MM.1S (cell line): ENCODE data around the gene PPP1R1C.

ENCODE experiments used
- DNase-seq: peaks from one replicate; pipeline ENCODE4 v3.0.0-alpha.2; 2015
- H2AFZ ChIP-seq: fragments of 300-600 bp; sonication (generic); 2 replicates; pipeline ENCODE4 v1.6.0; 2016; ENCODE audit warnings: antibody characterized with exemption, low read length
- H3F3A ChIP-seq: fragments of 300-600 bp; sonication (generic); 2 replicates; pipeline ENCODE4 v1.6.1; 2016; ENCODE audit warnings: mild to moderate bottlenecking, antibody characterized with exemption, low read length, moderate library complexity, mixed read lengths; ENCODE audit not compliant: insufficient read depth
- H3K27ac ChIP-seq: fragments of 300-600 bp; sonication (generic); 2 replicates; pipeline ENCODE4 v1.5.1; 2016; ENCODE audit warnings: mild to moderate bottlenecking, low read length
- H3K27me3 ChIP-seq: fragments of 300-600 bp; sonication (generic); replicated peaks from 2 replicates; pipeline ENCODE4 v1.6.0; 2016; ENCODE audit warnings: low read length; ENCODE audit not compliant: insufficient read depth
- H3K36me3 ChIP-seq: fragments of 300-600 bp; sonication (generic); replicated peaks from 2 replicates; pipeline ENCODE4 v1.6.1; 2016; ENCODE audit warnings: mild to moderate bottlenecking, low read length, mixed read lengths; ENCODE audit not compliant: insufficient read depth
- H3K4me1 ChIP-seq: fragments of 300-600 bp; sonication (generic); 2 replicates; pipeline ENCODE4 v1.6.1; 2016; ENCODE audit warnings: low read length, mixed read lengths
- H3K4me2 ChIP-seq: fragments of 300-600 bp; sonication (generic); 2 replicates; pipeline ENCODE4 v1.6.0; 2016; ENCODE audit warnings: low read depth, low read length
- H3K4me3 ChIP-seq: fragments of 300-600 bp; sonication (generic); 2 replicates; pipeline ENCODE4 v1.5.1; 2016; ENCODE audit warnings: low read length, mixed read lengths
- H3K79me2 ChIP-seq: fragments of 300-600 bp; sonication (generic); 2 replicates; pipeline ENCODE4 v1.6.1; 2016; ENCODE audit warnings: mixed run types, low read length, mixed read lengths
- H3K9ac ChIP-seq: fragments of 300-600 bp; sonication (generic); 2 replicates; pipeline ENCODE4 v1.6.1; 2016; ENCODE audit warnings: low read length, mixed read lengths
- H3K9me2 ChIP-seq: fragments of 300-600 bp; sonication (generic); replicated peaks from 2 replicates; pipeline ENCODE4 v1.6.1; 2016; ENCODE audit warnings: mild to moderate bottlenecking, low read length, mixed read lengths; ENCODE audit not compliant: insufficient read depth
- H3K9me3 ChIP-seq: fragments of 300-600 bp; sonication (generic); replicated peaks from 2 replicates; pipeline ENCODE4 v1.6.1; 2016; ENCODE audit warnings: mild to moderate bottlenecking, low read length, mixed read lengths; ENCODE audit not compliant: insufficient read depth
- H4K20me1 ChIP-seq: fragments of 300-600 bp; sonication (generic); 2 replicates; pipeline ENCODE4 v1.6.1; 2016; ENCODE audit warnings: mild to moderate bottlenecking, low read length, moderate library complexity, mixed read lengths; ENCODE audit not compliant: insufficient read depth
- EZH2 ChIP-seq: fragments of 300-600 bp; sonication (generic); optimal IDR thresholded peaks from 2 replicates; pipeline ENCODE3; 2017; ENCODE audit warnings: low read depth, mild to moderate bottlenecking, antibody characterized with exemption, low read length, mixed read lengths
- EZH2phosphoT487 ChIP-seq: fragments of 300-600 bp; sonication (generic); IDR thresholded peaks from 2 replicates; pipeline ENCODE4 v1.6.1; 2018; ENCODE audit warnings: antibody characterized with exemption, low read length
- TF ChIP-seq, protein P1 (sequence below): fragments of 300-600 bp; sonication (generic); IDR thresholded peaks from 2 replicates; pipeline ENCODE4 v1.5.1; 2016; ENCODE audit warnings: antibody characterized with exemption, low read length, mixed read lengths

PPP1R1C gene

DNA sequence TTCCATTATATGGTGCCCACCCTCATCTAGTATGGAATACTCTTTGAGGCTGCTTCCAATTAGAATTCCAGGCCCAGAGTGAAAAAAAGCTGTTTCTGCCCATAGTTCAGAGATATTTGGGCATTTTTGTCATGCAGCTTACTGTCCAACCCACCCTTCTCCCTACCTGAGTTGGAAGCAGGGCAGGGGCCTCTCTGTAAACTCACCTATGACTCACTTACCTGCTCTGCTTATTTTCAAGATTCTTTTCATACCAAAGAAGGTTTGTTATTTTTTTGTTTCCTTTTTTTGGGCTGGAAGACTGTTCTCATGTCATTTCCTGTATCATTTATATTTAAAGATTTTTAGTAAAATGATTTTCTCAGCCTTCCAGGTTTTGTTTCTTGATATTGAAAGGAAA, 38.4 kb upstream of the PPP1R1C start:
- Histone ChIP-seq H3K4me2 (no peak overlapping the region), H3K9me3 (no peaks in the 10 kb centered on the region), H2AFZ (no peak overlapping the region), H3K79me2 (no peaks in the 10 kb centered on the region), H4K20me1 (no peaks in the 10 kb centered on the region), H3K27me3 (no peaks in the 10 kb centered on the region), H3K4me3 (no peak overlapping the region), H3K9ac (no peak overlapping the region), H3F3A (no peaks in the 10 kb centered on the region), H3K27ac (no peak overlapping the region), H3K36me3 (no peaks in the 10 kb centered on the region), H3K4me1 (no peaks in the 10 kb centered on the region), H3K9me2 (no peaks in the 10 kb centered on the region)
- no peak for TF ChIP-seq EZH2
- TF ChIP-seq, protein P1, sequence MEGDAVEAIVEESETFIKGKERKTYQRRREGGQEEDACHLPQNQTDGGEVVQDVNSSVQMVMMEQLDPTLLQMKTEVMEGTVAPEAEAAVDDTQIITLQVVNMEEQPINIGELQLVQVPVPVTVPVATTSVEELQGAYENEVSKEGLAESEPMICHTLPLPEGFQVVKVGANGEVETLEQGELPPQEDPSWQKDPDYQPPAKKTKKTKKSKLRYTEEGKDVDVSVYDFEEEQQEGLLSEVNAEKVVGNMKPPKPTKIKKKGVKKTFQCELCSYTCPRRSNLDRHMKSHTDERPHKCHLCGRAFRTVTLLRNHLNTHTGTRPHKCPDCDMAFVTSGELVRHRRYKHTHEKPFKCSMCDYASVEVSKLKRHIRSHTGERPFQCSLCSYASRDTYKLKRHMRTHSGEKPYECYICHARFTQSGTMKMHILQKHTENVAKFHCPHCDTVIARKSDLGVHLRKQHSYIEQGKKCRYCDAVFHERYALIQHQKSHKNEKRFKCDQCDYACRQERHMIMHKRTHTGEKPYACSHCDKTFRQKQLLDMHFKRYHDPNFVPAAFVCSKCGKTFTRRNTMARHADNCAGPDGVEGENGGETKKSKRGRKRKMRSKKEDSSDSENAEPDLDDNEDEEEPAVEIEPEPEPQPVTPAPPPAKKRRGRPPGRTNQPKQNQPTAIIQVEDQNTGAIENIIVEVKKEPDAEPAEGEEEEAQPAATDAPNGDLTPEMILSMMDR: no peak
- no peak for TF ChIP-seq EZH2phosphoT487
- DNase-seq: no peak

DNA sequence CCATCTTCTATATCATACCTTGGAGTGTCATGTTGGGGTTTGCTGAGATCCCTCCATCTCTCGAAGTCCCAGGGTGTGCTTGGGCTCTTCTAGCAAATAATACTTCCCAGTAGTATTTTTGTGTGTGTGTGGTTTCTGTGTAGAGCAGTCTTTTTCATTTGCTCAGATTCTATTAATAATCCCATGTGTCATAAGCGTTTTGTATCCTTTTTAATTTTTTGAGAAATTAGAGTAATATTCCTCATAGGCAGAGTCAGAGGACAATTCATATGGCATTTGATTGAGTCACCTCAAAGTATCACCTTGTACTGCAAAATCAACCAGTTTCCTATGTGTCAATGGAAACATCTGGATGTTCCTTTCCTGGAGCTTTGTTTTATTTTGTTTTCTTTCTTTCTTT, 37.4 kb upstream of the PPP1R1C start:
- no peaks in the 10 kb centered on the region for H3K79me2 ChIP-seq
- H3K4me1 ChIP-seq: no peaks in the 10 kb centered on the region
- no peaks in the 10 kb centered on the region for H3K27me3 ChIP-seq
- H3K27ac ChIP-seq: no peak overlapping the region
- no peaks in the 10 kb centered on the region for H3K36me3 ChIP-seq
- no peak for DNase-seq
- H2AFZ ChIP-seq: no peak overlapping the region
- H3K4me2 ChIP-seq: no peak overlapping the region
- no peaks in the 10 kb centered on the region for H3K9me3 ChIP-seq
- H3K9me2 ChIP-seq: no peaks in the 10 kb centered on the region
- no peaks in the 10 kb centered on the region for H4K20me1 ChIP-seq
- no peaks in the 10 kb centered on the region for H3F3A ChIP-seq
- no peak overlapping the region for H3K4me3 ChIP-seq
- no peak overlapping the region for H3K9ac ChIP-seq
- no peak for TF ChIP-seq EZH2phosphoT487
- no peak for TF ChIP-seq EZH2
- TF ChIP-seq, protein P1: no peak

DNA sequence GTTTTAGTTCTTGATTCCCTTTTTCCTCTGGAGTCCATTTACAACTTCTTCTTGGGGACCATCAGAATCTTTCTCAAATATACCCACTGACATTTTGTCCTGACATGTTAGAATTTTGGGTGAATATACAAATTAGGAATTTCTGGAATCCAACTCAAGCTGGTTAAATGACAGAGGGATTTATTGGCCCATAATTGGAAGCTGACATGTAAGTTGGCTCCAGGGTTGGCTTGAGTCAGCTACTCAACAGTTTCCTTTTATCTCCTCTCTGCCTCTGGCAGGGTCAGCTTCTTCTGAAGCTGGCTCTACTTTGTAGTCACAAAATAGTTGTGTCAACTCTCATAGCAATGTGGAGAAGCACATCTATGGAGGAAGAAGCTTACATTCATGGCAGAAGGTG, 36.6 kb upstream of the PPP1R1C start:
- H3K27ac ChIP-seq: no peak overlapping the region
- H3K36me3 ChIP-seq: no peaks in the 10 kb centered on the region

More for the DNA sequence above, 36.6 kb upstream of the PPP1R1C start:
- no peak overlapping the region for H3K9ac ChIP-seq
- H3K9me3 ChIP-seq: no peaks in the 10 kb centered on the region
- no peaks in the 10 kb centered on the region for H3K9me2 ChIP-seq
- H2AFZ ChIP-seq: no peak overlapping the region
- H3K4me2 ChIP-seq: no peak overlapping the region
- no peak overlapping the region for H3K4me3 ChIP-seq
- no peaks in the 10 kb centered on the region for H3K79me2 ChIP-seq
- H3K4me1 ChIP-seq: no peaks in the 10 kb centered on the region
- no peak for DNase-seq
- TF ChIP-seq, protein P1: no peak
- TF ChIP-seq EZH2: no peak
- TF ChIP-seq EZH2phosphoT487: no peak
- H4K20me1 ChIP-seq: no peaks in the 10 kb centered on the region
- H3K27me3 ChIP-seq: no peaks in the 10 kb centered on the region
- H3F3A ChIP-seq: no peaks in the 10 kb centered on the region
